HUES64 (cell line): ENCODE results near the gene PLAAT2.
"Not testable (repeated sequence)": the region's sequence is repeated elsewhere in the genome, so short reads cannot be mapped to it uniquely, and the experiment has no call there.

ENCODE experiments used
- H3K27ac ChIP-seq: 2 replicates; pipeline ENCODE4 v1.7.0; 2013; ENCODE audit warnings: low read depth, low read length, inconsistent platforms
- H3K27me3 ChIP-seq: 2 replicates; pipeline ENCODE4 v1.6.1; 2013; ENCODE audit warnings: mild to moderate bottlenecking, low read length; ENCODE audit not compliant: insufficient read depth
- H3K36me3 ChIP-seq: 2 replicates; pipeline ENCODE4 v1.6.1; 2013; ENCODE audit warnings: mild to moderate bottlenecking, low read length; ENCODE audit not compliant: insufficient read depth
- H3K4me1 ChIP-seq: 2 replicates; pipeline ENCODE4 v1.6.1; 2013; ENCODE audit warnings: mild to moderate bottlenecking, low read length, moderate library complexity; ENCODE audit not compliant: insufficient read depth
- H3K4me3 ChIP-seq: 2 replicates; pipeline ENCODE4 v1.5.1; 2013; ENCODE audit warnings: mild to moderate bottlenecking, low read length, moderate library complexity
- H3K9ac ChIP-seq: 2 replicates; pipeline ENCODE4 v1.6.1; 2013; ENCODE audit warnings: mild to moderate bottlenecking, low read depth, low read length
- H3K9me3 ChIP-seq: 2 replicates; pipeline ENCODE4 v1.6.1; 2013; ENCODE audit warnings: low read depth, low read length; ENCODE audit not compliant: insufficient read depth
- WGBS: fragments of 150-250, 120-280 bp; methylation state at CpG from one replicate; pipeline ENCODE4 v1.1.7; 2013; ENCODE audit warnings: missing lambda C conversion rate; 5-methylcytosine and 5-hydroxymethylcytosine counted together

PLAAT2 gene

DNA sequence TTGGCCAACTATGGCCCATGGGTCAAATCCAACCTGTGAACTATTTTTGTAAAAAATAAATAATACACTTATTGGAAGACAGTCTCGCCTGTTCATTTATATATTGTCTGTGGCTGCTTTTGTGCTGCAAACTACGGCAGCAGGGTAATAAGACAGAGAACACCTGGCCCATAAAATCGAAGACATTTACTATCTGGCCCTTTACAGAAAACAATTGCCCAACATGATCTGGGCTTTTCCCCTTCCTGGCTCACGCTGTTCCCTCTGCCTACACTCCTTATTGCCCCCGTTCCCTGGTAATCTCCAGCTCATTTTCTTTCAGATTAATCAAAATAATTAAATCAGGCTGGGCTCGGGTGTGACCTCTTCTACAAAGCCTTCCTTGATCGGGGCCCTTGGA lies 5.6 kb downstream of the PLAAT2 start:
- WGBS = 92% methylated on average over 7 of the region's 7 CpGs
- H3K4me3 ChIP-seq = no peak overlapping the region

DNA sequence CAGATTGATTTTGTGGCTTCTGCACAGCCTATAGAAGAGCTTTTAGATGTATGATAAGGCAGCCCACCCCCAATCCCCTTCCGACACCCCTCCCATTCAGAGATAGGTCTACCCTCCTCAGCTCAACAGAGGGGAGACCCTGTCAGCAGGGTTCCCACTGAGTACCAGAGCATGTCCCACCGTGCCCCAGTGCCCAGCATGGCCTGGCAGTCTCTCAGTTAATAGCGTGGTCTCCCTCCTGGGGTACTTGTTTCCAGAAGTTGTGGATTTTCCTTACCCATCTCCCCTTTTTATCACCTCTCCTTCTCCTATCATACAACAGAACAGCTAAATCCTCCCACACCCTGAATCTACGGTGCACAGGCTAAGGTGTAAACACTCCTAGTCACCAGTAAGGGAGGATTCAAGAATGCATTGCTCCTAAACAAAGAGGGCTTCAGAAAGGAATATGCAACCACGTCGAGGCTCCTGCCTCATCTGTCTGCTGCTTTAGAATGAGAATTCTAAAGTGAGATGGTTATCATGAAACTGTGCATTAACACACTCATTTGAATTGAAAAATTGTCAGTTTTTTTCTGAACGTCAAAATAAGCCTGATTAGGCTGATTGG lies 6.7 kb downstream of the PLAAT2 start:
- H3K27me3 ChIP-seq = no peaks in the 10 kb centered on the region
- H3K4me3 ChIP-seq = no peak overlapping the region
- 82% methylated on average over 7 of the region's 7 CpGs for WGBS
- H3K27ac ChIP-seq = no peak overlapping the region
- no peaks in the 10 kb centered on the region for H3K9me3 ChIP-seq
- H3K9ac ChIP-seq = no peak overlapping the region
- H3K36me3 ChIP-seq = no peaks in the 10 kb centered on the region
- peaks cover 11% of the 10 kb centered on the region; the same call in 1 of the 2 replicates for H3K4me1 ChIP-seq

More for the DNA sequence above, 5.6 kb downstream of the PLAAT2 start:
- H3K36me3 ChIP-seq = no peaks in the 10 kb centered on the region
- H3K9ac ChIP-seq = no peak overlapping the region
- no peak overlapping the region for H3K27ac ChIP-seq
- H3K9me3 ChIP-seq = no peaks in the 10 kb centered on the region
- no peaks in the 10 kb centered on the region for H3K27me3 ChIP-seq
- H3K4me1 ChIP-seq = peaks cover 11% of the 10 kb centered on the region; the same call in 1 of the 2 replicates

- H3K27me3 ChIP-seq = no peaks in the 10 kb centered on the region
- no peaks in the 10 kb centered on the region for H3K36me3 ChIP-seq
- no peaks in the 10 kb centered on the region for H3K9me3 ChIP-seq
- 71% methylated on average over 4 of the region's 4 CpGs for WGBS
- H3K4me3 ChIP-seq = no peak overlapping the region
- peaks cover 11% of the 10 kb centered on the region; the same call in 1 of the 2 replicates for H3K4me1 ChIP-seq
- no peak overlapping the region for H3K9ac ChIP-seq
- H3K27ac ChIP-seq = no peak overlapping the region
Observed at GRCh38 chr11:63554877-63555223, 8.3 kb downstream of the PLAAT2 start.

GRCh38 chr11:63553759-63554158 lies 9.4 kb downstream of the PLAAT2 start:
- no peaks in the 10 kb centered on the region for H3K27me3 ChIP-seq
- 87% methylated on average over 8 of the region's 8 CpGs for WGBS
- H3K36me3 ChIP-seq = no peaks in the 10 kb centered on the region
- H3K9me3 ChIP-seq = no peaks in the 10 kb centered on the region
- no peak overlapping the region for H3K4me3 ChIP-seq
- no peak overlapping the region for H3K27ac ChIP-seq
- H3K9ac ChIP-seq = no peak overlapping the region
- H3K4me1 ChIP-seq = peaks cover 11% of the 10 kb centered on the region; the same call in 1 of the 2 replicates

DNA sequence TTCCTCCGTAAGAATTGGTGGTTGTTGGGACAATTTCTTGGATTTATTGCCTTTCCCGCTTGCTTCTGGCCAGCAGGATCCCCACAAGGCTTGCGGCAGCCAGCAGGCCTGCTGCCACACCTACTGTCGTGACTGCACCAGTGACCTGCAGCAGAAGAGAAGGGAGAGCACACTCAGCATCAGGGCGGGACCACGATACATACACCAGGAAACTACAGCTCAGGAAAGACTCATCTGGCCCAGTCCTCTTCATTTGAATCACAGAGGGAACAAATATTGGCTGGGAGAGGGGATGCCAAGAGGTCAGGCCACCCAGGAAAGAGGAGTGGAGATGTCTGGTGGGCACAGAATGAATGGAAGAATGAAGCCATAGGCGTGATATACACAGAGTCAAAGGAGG lies 10.3 kb downstream of the PLAAT2 start:
- H3K36me3 ChIP-seq = no peaks in the 10 kb centered on the region
- H3K4me1 ChIP-seq = peaks cover 11% of the 10 kb centered on the region; the same call in 1 of the 2 replicates
- WGBS = 76% methylated on average over 7 of the region's 7 CpGs

GRCh38 chr11:63551889-63552266 lies 11.3 kb downstream of the PLAAT2 start:
- no peaks in the 10 kb centered on the region for H3K9me3 ChIP-seq
- no peaks in the 10 kb centered on the region for H3K36me3 ChIP-seq
- no peak overlapping the region for H3K27ac ChIP-seq
- no peak overlapping the region for H3K9ac ChIP-seq
- 95% methylated on average over 6 of the region's 6 CpGs for WGBS
- no peak overlapping the region for H3K4me3 ChIP-seq
- no peaks in the 10 kb centered on the region for H3K27me3 ChIP-seq
- peaks cover 9% of the 10 kb centered on the region; the same call in 1 of the 2 replicates for H3K4me1 ChIP-seq

More for the DNA sequence above, 10.3 kb downstream of the PLAAT2 start:
- Histone ChIP-seq H3K27me3 (no peaks in the 10 kb centered on the region), H3K4me3 (no peak overlapping the region), H3K9me3 (no peaks in the 10 kb centered on the region), H3K9ac (no peak overlapping the region), H3K27ac (no peak overlapping the region)

- Histone ChIP-seq H3K36me3 (no peaks in the 10 kb centered on the region), H3K9me3 (no peaks in the 10 kb centered on the region), H3K27ac (no peak overlapping the region), H3K9ac (no peak overlapping the region), H3K4me3 (no peak overlapping the region), H3K27me3 (no peaks in the 10 kb centered on the region), H3K4me1 (0 out of 2 replicates have a peak, but pooled peaks cover 4% of the 10 kb centered on the region)
- WGBS = 94% methylated on average over 27 of the region's 27 CpGs
Observed at GRCh38 chr11:63551091-63551888, 11.9 kb downstream of the PLAAT2 start.

DNA sequence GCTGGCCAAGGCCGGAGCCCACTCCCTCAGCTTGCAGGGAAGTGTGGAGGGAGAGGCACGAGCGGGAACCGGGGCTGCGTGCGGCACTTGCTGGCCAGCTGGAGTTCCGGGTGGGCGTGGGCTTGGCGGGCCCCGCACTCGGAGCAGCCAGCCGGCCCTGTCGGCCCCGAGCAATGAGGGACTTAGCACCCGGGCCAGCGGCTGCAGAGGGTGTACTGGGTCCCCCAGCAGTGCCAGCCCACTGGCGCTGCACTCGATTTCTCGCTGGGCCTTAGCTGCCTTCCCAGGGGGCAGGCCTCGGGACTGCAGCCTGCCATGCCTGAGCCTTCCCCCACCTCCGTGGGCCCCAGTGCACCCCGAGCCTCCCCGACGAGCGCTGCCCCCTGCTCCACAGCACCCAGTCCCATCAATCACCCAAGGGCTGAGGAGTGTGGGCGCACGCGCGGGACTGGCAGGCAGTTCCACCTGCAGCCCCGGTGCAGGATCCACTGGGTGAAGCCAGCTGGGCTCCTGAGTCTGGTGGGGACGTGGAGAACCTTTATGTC lies 13.0 kb downstream of the PLAAT2 start:
- not testable (repeated sequence) for H3K9me3 ChIP-seq, H3K27me3 ChIP-seq, H3K27ac ChIP-seq, H3K36me3 ChIP-seq, H3K9ac ChIP-seq, H3K4me1 ChIP-seq, H3K4me3 ChIP-seq
- WGBS = 91% methylated on average over 30 of the region's 31 CpGs

- Histone ChIP-seq H3K4me3 (no peak overlapping the region), H3K36me3 (no peaks in the 10 kb centered on the region), H3K9me3 (no peaks in the 10 kb centered on the region), H3K4me1 (no peaks in the 10 kb centered on the region), H3K27me3 (no peaks in the 10 kb centered on the region), H3K27ac (no peak overlapping the region), H3K9ac (no peak overlapping the region)
- WGBS = 98% methylated on average over 4 of the region's 4 CpGs
Observed at GRCh38 chr11:63549411-63549810, 13.8 kb downstream of the PLAAT2 start.

- H3K9ac ChIP-seq = no peak overlapping the region
- no peaks in the 10 kb centered on the region for H3K27me3 ChIP-seq
- no peak overlapping the region for H3K4me3 ChIP-seq
- no peak overlapping the region for H3K27ac ChIP-seq
- H3K36me3 ChIP-seq = no peaks in the 10 kb centered on the region
- WGBS = 91% methylated on average over 4 of the region's 4 CpGs
- no peaks in the 10 kb centered on the region for H3K9me3 ChIP-seq
- H3K4me1 ChIP-seq = no peaks in the 10 kb centered on the region
Observed at GRCh38 chr11:63548178-63548577, 15.0 kb downstream of the PLAAT2 start.

DNA sequence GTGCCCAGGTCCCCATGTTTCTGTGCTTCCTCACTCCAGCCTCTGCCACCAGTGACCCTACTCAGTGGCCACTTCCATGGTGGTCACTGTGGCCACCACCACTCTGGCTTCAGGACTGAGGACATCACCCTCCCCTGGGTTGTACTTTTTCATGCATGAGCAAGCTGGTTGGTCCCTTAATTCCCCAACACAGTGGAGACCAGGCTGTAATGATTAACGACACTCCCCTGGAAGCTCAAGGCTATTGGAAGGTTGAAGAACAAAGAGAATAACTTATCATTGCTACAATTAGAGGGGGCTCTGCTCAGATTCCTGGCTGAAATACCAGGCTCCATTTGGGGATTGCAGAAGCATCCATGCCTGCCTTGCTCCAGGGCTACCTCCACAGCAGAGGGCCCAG lies 16.1 kb downstream of the PLAAT2 start:
- Histone ChIP-seq H3K9ac (no peak overlapping the region), H3K27ac (no peak overlapping the region), H3K36me3 (no peaks in the 10 kb centered on the region), H3K4me1 (0 out of 2 replicates have a peak, but pooled peaks cover 3% of the 10 kb centered on the region), H3K4me3 (no peak overlapping the region), H3K9me3 (no peaks in the 10 kb centered on the region), H3K27me3 (no peaks in the 10 kb centered on the region)
- WGBS = 100% methylated on average over 1 of the region's 1 CpG
